MCF 10A (cell line): ENCODE results near the gene SAMHD1. TPM values are rescaled to one million over a fixed set of nuclear protein-coding genes. Genes with fewer than 3 reads are reported as not detected.

Source experiments
- BruUV-seq: library from RNA; stranded (reverse); fragments of 400-500 nt; replicated peaks from 2 replicates; lab custom pipeline; 2021; lab: Mats Ljungman, UMichigan
- CTCF ChIA-PET: fragments of 300-600 bp; sonication (Branson Sonifier 250); formaldehyde crosslinking; extraction: SDS; loops from one replicate; lab custom pipeline; 2021; ENCODE audit warnings: antibody characterized with exemption, inconsistent platforms; lab: Yijun Ruan, JAX
- POLR2A ChIA-PET: fragments of 300-600, 350-650 bp; sonication (Branson Sonifier 250); formaldehyde crosslinking; extraction: SDS; loops from one replicate; lab custom pipeline; 2020; ENCODE audit warnings: antibody characterized with exemption, inconsistent platforms; lab: Yijun Ruan, JAX
- DNase-seq: peaks from one replicate; pipeline ENCODE4 v3.0.0-alpha.2; 2018; ENCODE audit not compliant: unreplicated experiment
- H3K27ac Mint-ChIP-seq: one replicate; pipeline ENCODE4 v1.8.0; 2022; ENCODE audit warnings: mild to moderate bottlenecking, low read depth, mixed read lengths; ENCODE audit not compliant: unreplicated experiment
- H3K27me3 Mint-ChIP-seq: one replicate; pipeline ENCODE4 v1.8.0; 2022; ENCODE audit warnings: mixed read lengths; ENCODE audit not compliant: insufficient read depth, unreplicated experiment
- H3K36me3 Mint-ChIP-seq: one replicate; pipeline ENCODE4 v1.8.0; 2022; ENCODE audit warnings: mild to moderate bottlenecking, moderate library complexity, mixed read lengths; ENCODE audit not compliant: insufficient read depth, unreplicated experiment
- H3K4me1 Mint-ChIP-seq: one replicate; pipeline ENCODE4 v1.8.0; 2022; ENCODE audit warnings: mixed read lengths; ENCODE audit not compliant: insufficient read depth, unreplicated experiment
- H3K4me3 Mint-ChIP-seq: one replicate; pipeline ENCODE4 v1.8.0; 2022; ENCODE audit warnings: mild to moderate bottlenecking, moderate library complexity, mixed read lengths; ENCODE audit not compliant: unreplicated experiment
- H3K9me3 Mint-ChIP-seq: one replicate; pipeline ENCODE4 v1.8.0; 2022; ENCODE audit warnings: mixed read lengths; ENCODE audit not compliant: unreplicated experiment
- intact Hi-C: fragments of 100-400 bp; cut with micrococcal nuclease; formaldehyde crosslinking; loops from 2 replicates; pipeline ENCODE4 v1.14.1; 2022
- total RNA-seq: library from RNA; stranded (reverse); gene quantifications from 2 replicates; pipeline ENCODE4 v1.2.3, GENCODE V29; 2022
- TF ChIP-seq, protein P1 (sequence below): fragments of 200-600 bp; IDR thresholded peaks from one replicate; pipeline ENCODE4 v1.8.0; 2022; ENCODE audit warnings: antibody characterized with exemption, mild to moderate bottlenecking; ENCODE audit not compliant: unreplicated experiment

The SAMHD1 gene
- total RNA-seq, 1 experiment from 2014 or later = 2.6 TPM

GRCh38 chr20:36860811-36861624 is 90.5 kb downstream of the SAMHD1 start:
- Mint-ChIP-seq H3K27ac (no peak overlapping the region), H3K9me3 (no peaks in the 10 kb centered on the region), H3K4me1 (peaks cover 54% of the 10 kb centered on the region), H3K27me3 (no peaks in the 10 kb centered on the region), H3K36me3 (peaks cover 15% of the 10 kb centered on the region), H3K4me3 (peak overlapping the region; percentile 76)
- no TSS peak for BruUV-seq
- TF ChIP-seq, protein P1, sequence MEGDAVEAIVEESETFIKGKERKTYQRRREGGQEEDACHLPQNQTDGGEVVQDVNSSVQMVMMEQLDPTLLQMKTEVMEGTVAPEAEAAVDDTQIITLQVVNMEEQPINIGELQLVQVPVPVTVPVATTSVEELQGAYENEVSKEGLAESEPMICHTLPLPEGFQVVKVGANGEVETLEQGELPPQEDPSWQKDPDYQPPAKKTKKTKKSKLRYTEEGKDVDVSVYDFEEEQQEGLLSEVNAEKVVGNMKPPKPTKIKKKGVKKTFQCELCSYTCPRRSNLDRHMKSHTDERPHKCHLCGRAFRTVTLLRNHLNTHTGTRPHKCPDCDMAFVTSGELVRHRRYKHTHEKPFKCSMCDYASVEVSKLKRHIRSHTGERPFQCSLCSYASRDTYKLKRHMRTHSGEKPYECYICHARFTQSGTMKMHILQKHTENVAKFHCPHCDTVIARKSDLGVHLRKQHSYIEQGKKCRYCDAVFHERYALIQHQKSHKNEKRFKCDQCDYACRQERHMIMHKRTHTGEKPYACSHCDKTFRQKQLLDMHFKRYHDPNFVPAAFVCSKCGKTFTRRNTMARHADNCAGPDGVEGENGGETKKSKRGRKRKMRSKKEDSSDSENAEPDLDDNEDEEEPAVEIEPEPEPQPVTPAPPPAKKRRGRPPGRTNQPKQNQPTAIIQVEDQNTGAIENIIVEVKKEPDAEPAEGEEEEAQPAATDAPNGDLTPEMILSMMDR = no peak
- intact Hi-C loops = loop anchor here (5.0 kb wide), 1 partner anchor 69 kb away; no protein-coding TSS in a partner anchor
- CTCF ChIA-PET = interaction anchor here (0.5 to 2.4 kb wide), 8 partner anchors 8 to 662 kb away, joined by 3 to 13 read pairs (median 4); no protein-coding TSS in a partner anchor
- DNase-seq = no peak
- POLR2A ChIA-PET = interaction anchor here (0.7 to 7.4 kb wide), 14 partner anchors 11 to 395 kb away, joined by 3 to 88 read pairs (median 6); partner anchors contain the start of genes DSN1, NDRG3 and RAB5IF

DNA sequence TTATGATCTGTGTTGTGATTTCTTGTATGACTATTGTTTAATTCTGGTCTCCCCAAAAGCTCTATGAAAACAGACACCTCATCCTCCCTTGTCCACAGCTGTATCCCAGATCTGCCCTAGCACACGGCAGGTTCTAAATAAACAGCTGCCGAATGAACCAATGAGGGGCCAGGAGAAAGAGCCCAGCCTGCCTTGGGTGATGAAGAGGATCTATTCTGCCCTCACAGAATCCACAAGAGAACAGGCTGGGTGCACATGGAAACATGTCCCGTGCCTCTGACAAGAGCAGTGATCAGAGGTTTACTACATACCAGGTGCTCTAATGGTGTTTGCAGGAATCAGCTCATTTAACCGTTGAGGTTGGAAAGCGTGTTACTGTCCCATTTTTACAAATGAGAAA is 91.2 kb downstream of the SAMHD1 start:
- BruUV-seq = no TSS peak

DNA sequence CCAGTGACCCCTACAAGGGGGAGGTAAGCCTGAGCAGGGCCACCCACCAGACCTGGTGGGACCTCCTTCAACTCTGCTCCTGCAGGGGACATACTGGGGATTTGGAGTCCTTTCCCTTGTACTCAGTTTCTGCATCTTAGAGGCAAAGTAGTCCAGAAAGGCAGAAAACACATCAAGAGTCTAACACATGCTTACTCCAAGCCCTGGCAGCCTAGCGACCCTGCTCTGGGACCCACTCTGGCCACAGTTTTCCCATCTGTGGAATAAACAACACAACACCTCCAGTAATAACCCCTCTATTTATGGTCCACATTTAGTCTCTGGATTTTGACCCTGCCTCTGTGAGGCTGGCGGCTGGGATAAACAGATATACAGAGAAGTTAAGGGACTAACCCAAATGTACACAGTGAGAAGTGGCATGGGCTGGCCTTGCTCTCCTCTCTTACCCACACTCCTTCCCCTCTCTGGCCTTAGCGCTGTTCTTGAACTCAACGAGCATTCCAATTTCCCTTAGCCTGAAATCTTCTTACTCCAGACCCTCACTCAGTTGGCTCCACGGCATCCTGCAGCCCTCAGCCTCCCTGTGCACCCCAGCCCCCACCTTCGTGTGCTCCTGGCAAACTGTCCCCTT is 91.7 kb downstream of the SAMHD1 start:
- Mint-ChIP-seq H3K4me1 (peaks cover 59% of the 10 kb centered on the region), H3K9me3 (no peaks in the 10 kb centered on the region), H3K36me3 (peaks cover 22% of the 10 kb centered on the region), H3K4me3 (no peak overlapping the region), H3K27me3 (no peaks in the 10 kb centered on the region), H3K27ac (peak overlapping the region; percentile 3)
- ChIA-PET CTCF (interaction anchor here (0.8 to 2.4 kb wide), 5 partner anchors 10 to 247 kb away, joined by 3 to 13 read pairs (median 3); no protein-coding TSS in a partner anchor), POLR2A (interaction anchor here (0.7 to 7.4 kb wide), 7 partner anchors 11 to 63 kb away, joined by 3 to 88 read pairs (median 5); no protein-coding TSS in a partner anchor)
- intact Hi-C loops = loop anchor here (5.0 kb wide), 1 partner anchor 68 kb away; no protein-coding TSS in a partner anchor
- TF ChIP-seq, protein P1 = no peak
- BruUV-seq = no TSS peak
- no peak for DNase-seq

More for the DNA sequence above, 91.2 kb downstream of the SAMHD1 start:
- H3K4me1 Mint-ChIP-seq = peaks cover 59% of the 10 kb centered on the region
- H3K27ac Mint-ChIP-seq = no peak overlapping the region
- peaks cover 22% of the 10 kb centered on the region for H3K36me3 Mint-ChIP-seq
- ChIA-PET POLR2A (interaction anchor here (0.7 to 7.4 kb wide), 4 partner anchors 11 to 64 kb away, joined by 3 to 88 read pairs (median 26); no protein-coding TSS in a partner anchor), CTCF (interaction anchor here (1.0 to 2.4 kb wide), 5 partner anchors 11 to 247 kb away, joined by 3 to 13 read pairs (median 9); no protein-coding TSS in a partner anchor)
- no peak for DNase-seq
- H3K9me3 Mint-ChIP-seq = no peaks in the 10 kb centered on the region
- intact Hi-C loops = loop anchor here (5.0 kb wide), 1 partner anchor 68 kb away; no protein-coding TSS in a partner anchor
- H3K27me3 Mint-ChIP-seq = no peaks in the 10 kb centered on the region
- H3K4me3 Mint-ChIP-seq = peak overlapping the region; percentile 76
- TF ChIP-seq, protein P1 = no peak
